DND-41 (cell line): ENCODE measurements around the gene IREB2.
"Not testable (repeated sequence)": the region's sequence is repeated elsewhere in the genome, so short reads cannot be mapped to it uniquely, and the experiment has no call there.

Source experiments
- ATAC-seq: fragments of 200-7000 bp; cut with Tn5 transposase; 3 replicates; pipeline ENCODE4 v1.9.1; 2021; ENCODE audit warnings: low read depth; ENCODE audit not compliant: insufficient read depth
- DNase-seq: peaks from one replicate; pipeline ENCODE4 v3.0.0-alpha.2; 2020
- H2AFZ ChIP-seq: 2 replicates; pipeline ENCODE4 v1.6.0; 2012; ENCODE audit warnings: low read depth, low read length
- H3K27ac ChIP-seq: 2 replicates; pipeline ENCODE4 v1.5.1; 2012; ENCODE audit warnings: low read length, inconsistent platforms
- H3K27me3 ChIP-seq: fragments of 200-600 bp; sonication (generic); 2 replicates; pipeline ENCODE4 v1.6.0; 2012; ENCODE audit warnings: low read length, mild to moderate bottlenecking, inconsistent platforms; ENCODE audit not compliant: insufficient read depth, poor library complexity
- H3K36me3 ChIP-seq: 2 replicates; pipeline ENCODE4 v1.5.1; 2012; ENCODE audit warnings: low read length, inconsistent platforms; ENCODE audit not compliant: insufficient read depth
- H3K4me1 ChIP-seq: 2 replicates; pipeline ENCODE4 v1.5.1; 2012; ENCODE audit warnings: mild to moderate bottlenecking, low read length; ENCODE audit not compliant: insufficient read depth
- H3K4me2 ChIP-seq: 2 replicates; pipeline ENCODE4 v1.6.0; 2012; ENCODE audit warnings: mild to moderate bottlenecking, moderate library complexity, low read length, inconsistent platforms; ENCODE audit not compliant: insufficient read depth
- H3K4me3 ChIP-seq, 2 experiments: fragments of 200-600 bp in 1 of 2; shearing (Covaris generic) in 1 of 2; 2 replicates each; pipeline ENCODE4 v1.5.1; 2012 to 2016; ENCODE audit warnings: inconsistent platforms in 2 of 2, low read length in 2 of 2, mild to moderate bottlenecking in 2 of 2, low read depth in 1 of 2, moderate library complexity in 1 of 2
- H3K79me2 ChIP-seq: 2 replicates; pipeline ENCODE4 v1.6.0; 2012; ENCODE audit warnings: low read length, inconsistent platforms; ENCODE audit not compliant: insufficient read depth
- H3K9ac ChIP-seq: 2 replicates; pipeline ENCODE4 v1.6.0; 2012; ENCODE audit warnings: low read depth, mild to moderate bottlenecking, inconsistent platforms, low read length, moderate library complexity
- H3K9me3 ChIP-seq: 2 replicates; pipeline ENCODE4 v1.5.1; 2012; ENCODE audit warnings: low read length, moderate library complexity, mild to moderate bottlenecking, inconsistent platforms; ENCODE audit not compliant: insufficient read depth, severe bottlenecking
- H4K20me1 ChIP-seq: 2 replicates; pipeline ENCODE4 v1.6.0; 2012; ENCODE audit warnings: low read length; ENCODE audit not compliant: insufficient read depth
- CTCF ChIP-seq: IDR thresholded peaks from 2 replicates; pipeline ENCODE4 v1.5.1; 2012; ENCODE audit warnings: borderline replicate concordance, low read length, moderate library complexity, mild to moderate bottlenecking; ENCODE audit not compliant: poor library complexity, severe bottlenecking; ENCODE audit errors: extremely low read depth
- EZH2 ChIP-seq: IDR thresholded peaks from 3 replicates; pipeline ENCODE4 v1.6.1; 2012; ENCODE audit warnings: borderline replicate concordance, low read depth, mild to moderate bottlenecking, moderate library complexity, low read length, inconsistent platforms; ENCODE audit not compliant: severe bottlenecking

The IREB2 gene

GRCh38 chr15:78404125-78404524 lies 33.9 kb upstream of the IREB2 start:
- H3K4me1 ChIP-seq, result no peaks in the 10 kb centered on the region
- no peak overlapping the region for H2AFZ ChIP-seq
- no peak overlapping the region for H3K9ac ChIP-seq
- H3K4me3 ChIP-seq, result no peak overlapping the region
- no peak overlapping the region for H3K27ac ChIP-seq
- no peaks in the 10 kb centered on the region for H3K27me3 ChIP-seq
- no peaks in the 10 kb centered on the region for H3K79me2 ChIP-seq
- no peaks in the 10 kb centered on the region for H4K20me1 ChIP-seq
- no peaks in the 10 kb centered on the region for H3K9me3 ChIP-seq
- TF ChIP-seq EZH2, result no peak
- TF ChIP-seq CTCF, result no peak
- no peak for DNase-seq
- H3K4me2 ChIP-seq, result no peak overlapping the region
- H3K36me3 ChIP-seq, result no peaks in the 10 kb centered on the region
- no peak for ATAC-seq

- H3K9ac ChIP-seq, ATAC-seq, H3K4me2 ChIP-seq: not testable (repeated sequence)
Observed at GRCh38 chr15:78404796-78405195, 33.2 kb upstream of the IREB2 start.

GRCh38 chr15:78405336-78405924 lies 32.6 kb upstream of the IREB2 start:
- H3K27me3 ChIP-seq, result no peaks in the 10 kb centered on the region
- no peak overlapping the region for H3K9ac ChIP-seq
- no peak for ATAC-seq
- no peaks in the 10 kb centered on the region for H3K79me2 ChIP-seq
- H3K27ac ChIP-seq, result no peak overlapping the region
- no peaks in the 10 kb centered on the region for H4K20me1 ChIP-seq
- TF ChIP-seq CTCF (no peak), EZH2 (no peak)
- H2AFZ ChIP-seq, result no peak overlapping the region
- no peak for DNase-seq
- H3K4me2 ChIP-seq, result no peak overlapping the region
- no peaks in the 10 kb centered on the region for H3K36me3 ChIP-seq
- no peak overlapping the region for H3K4me3 ChIP-seq
- no peaks in the 10 kb centered on the region for H3K4me1 ChIP-seq
- no peaks in the 10 kb centered on the region for H3K9me3 ChIP-seq

More at GRCh38 chr15:78404796-78405195, 33.2 kb upstream of the IREB2 start:
- H3K27ac ChIP-seq, H3K27me3 ChIP-seq, H3K36me3 ChIP-seq, H3K4me1 ChIP-seq, H3K9me3 ChIP-seq, H2AFZ ChIP-seq, H3K4me3 ChIP-seq, DNase-seq, H4K20me1 ChIP-seq, H3K79me2 ChIP-seq: not testable (repeated sequence)

GRCh38 chr15:78406016-78406585 lies 31.9 kb upstream of the IREB2 start:
- Histone ChIP-seq H3K27me3 (no peaks in the 10 kb centered on the region), H2AFZ (no peak overlapping the region), H3K27ac (no peak overlapping the region), H3K9me3 (no peaks in the 10 kb centered on the region), H3K4me1 (no peaks in the 10 kb centered on the region), H4K20me1 (no peaks in the 10 kb centered on the region), H3K4me2 (no peak overlapping the region), H3K9ac (no peak overlapping the region), H3K36me3 (no peaks in the 10 kb centered on the region), H3K4me3 (no peak overlapping the region), H3K79me2 (no peaks in the 10 kb centered on the region)
- TF ChIP-seq EZH2 (no peak), CTCF (no peak)
- ATAC-seq (no peak), DNase-seq (no peak)
